Measurements from ENCODE around the gene MYO15A.

Gene MYO15A

GRCh38 chr17:18108401-18109312 is at the start of gene MYO15A:
TSS of gene MYO15A (plus strand) at chr17:18108756. CDS start at chr17:18118801, 10,045 bp downstream.
- Mint-ChIP-seq H3K4me1 (no peaks in the 10 kb centered on the region), H3K27me3 (no peaks in the 10 kb centered on the region), H3K4me3 (no peak within 1 kb of the TSS), H3K36me3 (ENCODE audit: low read depth) (peaks cover 3% of the 10 kb centered on the region), H3K9me3 (no peaks in the 10 kb centered on the region), H3K27ac (no peak within 1 kb of the TSS)
- ATAC-seq (no peak), DNase-seq (no peak)

GRCh38 chr17:18059283-18059682 is 49.3 kb upstream of the MYO15A start:
- no peaks in the 10 kb centered on the region for H3K4me1 Mint-ChIP-seq
- DNase-seq (no peak), ATAC-seq (no peak)
- peaks cover 15% of the 10 kb centered on the region for H3K36me3 Mint-ChIP-seq (ENCODE audit: low read depth)
- no peaks in the 10 kb centered on the region for H3K9me3 Mint-ChIP-seq
- no peaks in the 10 kb centered on the region for H3K27me3 Mint-ChIP-seq
- H3K27ac Mint-ChIP-seq = no peak overlapping the region
- no peak overlapping the region for H3K4me3 Mint-ChIP-seq

DNA sequence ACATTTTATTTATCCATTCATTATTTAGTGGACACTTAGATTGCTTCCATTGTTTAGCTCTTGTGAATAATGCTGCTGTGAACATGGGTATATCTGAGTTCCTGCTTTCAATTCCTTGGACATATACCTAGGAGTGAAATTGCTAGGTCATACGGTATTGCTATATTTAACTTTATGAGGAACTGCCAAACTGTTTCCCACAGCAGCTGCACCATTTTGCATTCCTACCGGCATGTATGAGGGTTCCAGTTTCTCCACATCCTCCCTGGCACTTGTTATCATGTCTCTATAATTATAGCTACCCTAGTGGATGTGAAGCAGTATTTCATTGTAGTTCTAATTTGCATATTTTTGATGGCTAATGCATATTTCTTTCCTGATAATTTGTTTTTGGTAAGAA is 44.5 kb upstream of the MYO15A start:
- Mint-ChIP-seq H3K9me3 (no peaks in the 10 kb centered on the region), H3K4me1 (no peaks in the 10 kb centered on the region), H3K27me3 (no peaks in the 10 kb centered on the region), H3K4me3 (no peak overlapping the region), H3K36me3 (ENCODE audit: low read depth) (peaks cover 11% of the 10 kb centered on the region), H3K27ac (no peak overlapping the region)
- ATAC-seq (no peak), DNase-seq (no peak)

- peaks cover 7% of the 10 kb centered on the region for H3K36me3 Mint-ChIP-seq (ENCODE audit: low read depth)
- no peak overlapping the region for H3K4me3 Mint-ChIP-seq
- no peaks in the 10 kb centered on the region for H3K27me3 Mint-ChIP-seq
- H3K27ac Mint-ChIP-seq = no peak overlapping the region
- ATAC-seq (no peak), DNase-seq (no peak)
- no peaks in the 10 kb centered on the region for H3K9me3 Mint-ChIP-seq
- no peaks in the 10 kb centered on the region for H3K4me1 Mint-ChIP-seq
Measured at GRCh38 chr17:18065546-18065945, 43.0 kb upstream of the MYO15A start.

- DNase-seq = no peak
- Mint-ChIP-seq H3K9me3 (no peaks in the 10 kb centered on the region), H3K4me1 (peaks cover 5% of the 10 kb centered on the region), H3K36me3 (ENCODE audit: low read depth) (peaks cover 7% of the 10 kb centered on the region), H3K4me3 (no peak overlapping the region), H3K27me3 (no peaks in the 10 kb centered on the region), H3K27ac (no peak overlapping the region)
- no peak for ATAC-seq
Measured at GRCh38 chr17:18066866-18067265, 41.7 kb upstream of the MYO15A start.

- no peak for ATAC-seq
- H3K9me3 Mint-ChIP-seq = no peaks in the 10 kb centered on the region
- DNase-seq = no peak
- no peaks in the 10 kb centered on the region for H3K27me3 Mint-ChIP-seq
- H3K4me1 Mint-ChIP-seq = peaks cover 5% of the 10 kb centered on the region
- no peak overlapping the region for H3K27ac Mint-ChIP-seq
- H3K4me3 Mint-ChIP-seq = no peak overlapping the region
- H3K36me3 Mint-ChIP-seq (ENCODE audit: low read depth) = peaks cover 7% of the 10 kb centered on the region
Measured at GRCh38 chr17:18069101-18069500, 39.5 kb upstream of the MYO15A start.

GRCh38 chr17:18070861-18071340 is 37.7 kb upstream of the MYO15A start:
- no peak overlapping the region for H3K4me3 Mint-ChIP-seq
- H3K9me3 Mint-ChIP-seq = no peaks in the 10 kb centered on the region
- DNase-seq (no peak), ATAC-seq (no peak)
- peaks cover 5% of the 10 kb centered on the region for H3K4me1 Mint-ChIP-seq
- no peaks in the 10 kb centered on the region for H3K27me3 Mint-ChIP-seq
- no peak overlapping the region for H3K27ac Mint-ChIP-seq
- H3K36me3 Mint-ChIP-seq (ENCODE audit: low read depth) = no peaks in the 10 kb centered on the region

DNA sequence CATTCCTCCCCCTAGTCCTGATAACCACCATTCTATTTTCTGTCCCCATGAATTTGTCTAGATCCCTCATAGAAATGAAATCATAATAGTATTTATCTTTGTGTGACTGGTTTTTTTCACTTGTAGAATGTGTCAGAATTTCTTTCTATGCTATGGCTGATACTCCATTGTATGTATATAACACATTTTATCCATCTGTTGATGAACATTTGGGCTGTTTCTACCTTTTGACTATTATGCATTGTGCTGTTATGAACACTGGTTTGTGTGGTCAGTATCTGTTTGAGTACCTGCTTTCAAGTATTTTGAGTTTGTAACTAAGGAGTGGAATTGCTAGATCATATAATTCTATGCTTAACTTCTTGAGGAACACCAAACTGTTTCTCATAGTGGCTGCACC is 36.8 kb upstream of the MYO15A start:
- Mint-ChIP-seq H3K4me3 (no peak overlapping the region), H3K9me3 (no peaks in the 10 kb centered on the region), H3K36me3 (ENCODE audit: low read depth) (no peaks in the 10 kb centered on the region), H3K4me1 (peaks cover 5% of the 10 kb centered on the region), H3K27me3 (no peaks in the 10 kb centered on the region), H3K27ac (no peak overlapping the region)
- no peak for DNase-seq
- no peak for ATAC-seq

DNA sequence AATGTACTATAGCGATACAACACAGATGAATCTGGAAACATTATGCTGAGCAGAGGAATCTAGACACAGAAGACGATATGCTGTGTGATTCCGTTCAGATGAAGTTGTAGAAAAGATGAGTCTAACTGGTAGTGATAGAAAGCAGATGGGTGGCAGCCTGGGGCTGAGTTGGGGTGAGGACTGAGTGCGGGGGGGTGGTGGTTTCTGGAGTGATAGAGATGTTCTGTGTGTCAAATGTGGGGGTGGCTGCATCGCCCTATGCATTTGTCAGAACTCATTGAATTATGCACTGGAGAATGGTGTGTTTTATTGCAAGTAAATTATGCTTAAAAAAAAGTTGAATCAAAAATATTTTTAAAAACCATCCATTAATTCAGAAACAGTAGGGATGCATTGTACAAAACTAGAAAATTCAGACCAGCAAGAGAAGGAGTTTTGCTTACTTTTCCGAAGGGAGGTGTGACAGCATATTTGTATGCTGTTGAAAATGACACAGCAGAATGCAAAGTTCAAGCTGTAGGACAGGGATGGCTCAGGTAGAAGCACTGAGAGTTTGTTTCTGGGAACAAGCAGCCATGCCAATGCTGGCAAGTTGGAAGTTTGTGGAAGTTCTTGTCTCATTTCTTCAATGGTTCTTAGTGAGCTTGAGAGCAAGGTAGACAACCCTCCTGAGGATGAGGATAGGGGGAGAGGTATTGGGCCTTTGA is 33.8 kb upstream of the MYO15A start:
- no peak for ATAC-seq
- DNase-seq = no peak
- H3K4me1 Mint-ChIP-seq = peaks cover 5% of the 10 kb centered on the region

DNA sequence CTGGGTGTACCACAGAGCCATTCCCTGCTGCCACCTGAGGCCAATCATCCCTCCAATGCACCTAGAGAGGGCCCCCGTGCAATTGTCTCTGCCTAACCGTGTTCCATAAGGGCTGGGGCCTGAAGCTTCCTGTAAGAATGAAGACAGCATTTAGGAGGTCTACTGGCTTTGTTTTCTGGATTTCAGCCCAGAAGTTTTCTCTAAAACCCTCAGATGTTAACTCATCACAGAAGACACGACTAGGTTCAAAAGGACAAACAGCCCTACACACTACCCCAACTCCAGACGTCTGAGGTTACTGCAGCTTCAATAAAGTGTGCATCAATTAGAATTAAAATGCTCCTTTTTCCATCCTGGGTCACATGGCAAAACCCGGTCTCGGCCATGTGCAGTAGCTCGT is 31.6 kb upstream of the MYO15A start:
- Mint-ChIP-seq H3K4me3 (no peak overlapping the region), H3K9me3 (no peaks in the 10 kb centered on the region), H3K4me1 (no peaks in the 10 kb centered on the region), H3K27ac (no peak overlapping the region), H3K27me3 (peaks cover 9% of the 10 kb centered on the region), H3K36me3 (ENCODE audit: low read depth) (no peaks in the 10 kb centered on the region)
- DNase-seq (no peak), ATAC-seq (no peak)

More for the DNA sequence above, 33.8 kb upstream of the MYO15A start:
- H3K27me3 Mint-ChIP-seq = peaks cover 5% of the 10 kb centered on the region
- no peak overlapping the region for H3K4me3 Mint-ChIP-seq
- H3K36me3 Mint-ChIP-seq (ENCODE audit: low read depth) = no peaks in the 10 kb centered on the region
- no peaks in the 10 kb centered on the region for H3K9me3 Mint-ChIP-seq
- H3K27ac Mint-ChIP-seq = no peak overlapping the region

GRCh38 chr17:18079543-18079942 is 29.0 kb upstream of the MYO15A start:
- ATAC-seq = no peak
- no peak overlapping the region for H3K27ac Mint-ChIP-seq
- no peaks in the 10 kb centered on the region for H3K9me3 Mint-ChIP-seq

DNA sequence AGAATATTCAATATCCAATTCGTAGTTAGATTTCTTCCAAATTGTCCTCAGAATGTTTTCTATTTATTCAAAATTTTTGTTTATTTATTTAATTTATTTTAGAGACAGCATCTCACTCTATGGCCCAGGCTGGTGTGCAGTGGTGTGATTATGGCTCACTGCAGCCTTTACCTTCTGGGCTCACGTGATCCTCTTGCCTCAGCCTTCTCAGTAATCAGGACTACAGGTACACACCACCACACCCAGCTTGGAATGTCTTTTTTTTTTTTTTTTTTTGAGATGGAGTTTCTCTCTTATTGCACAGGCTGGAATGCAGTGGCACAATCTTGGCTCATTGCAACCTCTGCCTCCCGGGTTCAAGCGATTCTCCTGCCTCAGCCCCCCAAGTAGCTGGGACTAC is 24.3 kb upstream of the MYO15A start:
- H3K36me3 Mint-ChIP-seq (ENCODE audit: low read depth) = no peaks in the 10 kb centered on the region
- H3K27ac Mint-ChIP-seq = no peak overlapping the region
- peaks cover 5% of the 10 kb centered on the region for H3K27me3 Mint-ChIP-seq
- peaks cover 19% of the 10 kb centered on the region for H3K4me1 Mint-ChIP-seq
- DNase-seq (no peak), ATAC-seq (no peak)
- H3K4me3 Mint-ChIP-seq = no peak overlapping the region
- H3K9me3 Mint-ChIP-seq = no peaks in the 10 kb centered on the region

More at GRCh38 chr17:18079543-18079942, 29.0 kb upstream of the MYO15A start:
- no peak for DNase-seq
- Mint-ChIP-seq H3K4me1 (no peaks in the 10 kb centered on the region), H3K36me3 (ENCODE audit: low read depth) (no peaks in the 10 kb centered on the region), H3K4me3 (no peak overlapping the region), H3K27me3 (peaks cover 9% of the 10 kb centered on the region)

GRCh38 chr17:18087610-18088491 is 20.7 kb upstream of the MYO15A start, which contains the start of gene DRG2:
TSS of gene DRG2 (plus strand) at chr17:18087948. CDS start at chr17:18088024, 76 bp downstream.
- DNase-seq (peak; percentile 95), ATAC-seq (peak; percentile 93)
- no peaks in the 10 kb centered on the region for H3K9me3 Mint-ChIP-seq
- peak within 1 kb of the TSS; percentile 97 for H3K27ac Mint-ChIP-seq
- peak within 1 kb of the TSS; percentile 98 for H3K4me3 Mint-ChIP-seq
- no peaks in the 10 kb centered on the region for H3K27me3 Mint-ChIP-seq
- H3K4me1 Mint-ChIP-seq = peaks cover 27% of the 10 kb centered on the region
- peaks cover 4% of the 10 kb centered on the region for H3K36me3 Mint-ChIP-seq (ENCODE audit: low read depth)

GRCh38 chr17:18089613-18090012 is 18.9 kb upstream of the MYO15A start:
- peak overlapping the region; percentile 50 for H3K27ac Mint-ChIP-seq
- peaks cover 16% of the 10 kb centered on the region for H3K36me3 Mint-ChIP-seq (ENCODE audit: low read depth)
- ATAC-seq (no peak), DNase-seq (no peak)
- H3K4me1 Mint-ChIP-seq = peaks cover 27% of the 10 kb centered on the region
- H3K27me3 Mint-ChIP-seq = no peaks in the 10 kb centered on the region
- no peaks in the 10 kb centered on the region for H3K9me3 Mint-ChIP-seq
- peak overlapping the region; percentile 98 for H3K4me3 Mint-ChIP-seq

All from activated naive CD8-positive, alpha-beta T cell treated with anti-CD3 and anti-CD28 coated beads, Interleukin-2, amount 50 U/mL, for 24 hours (primary cell).